Right atrium auricular region (tissue), 2 donors: ENCODE results near the gene RUFY3. TPM values are rescaled to one million over a fixed set of nuclear protein-coding genes. Genes with fewer than 3 reads are reported as not detected.
A peak's percentile ranks its signal among the peaks of the same experiment; 100 is the strongest.

ENCODE experiments used
- DNase-seq: peaks from one replicate; pipeline ENCODE4 v3.0.0-alpha.2; 2019; ENCODE audit warnings: low spot score
- H3K27ac ChIP-seq, 2 donors: fragments of 200-600 bp; sonication (generic); 1 replicate in 1 of 2; 2 replicates in 1 of 2; pipeline ENCODE4 v1.5.1; 2016 to 2019
- H3K27me3 ChIP-seq, 2 donors: fragments of 200-600 bp; sonication (generic); one replicate each; pipeline versions ENCODE4 v1.5.1 to v1.6.0; 2017 to 2019
- H3K36me3 ChIP-seq: fragments of 200-600 bp; sonication (generic); one replicate; pipeline ENCODE4 v1.5.1; 2016
- H3K4me1 ChIP-seq, 2 donors: fragments of 200-600 bp; sonication (generic); one replicate each; pipeline versions ENCODE4 v1.5.1 to v1.6.0; 2017 to 2019
- H3K4me3 ChIP-seq, 2 donors: fragments of 200-600 bp; sonication (generic); 1 replicate in 1 of 2; 2 replicates in 1 of 2; pipeline ENCODE4 v1.5.1; 2017 to 2019; ENCODE audit warnings: mild to moderate bottlenecking in 1 of 2, moderate library complexity in 1 of 2
- H3K9me3 ChIP-seq, 2 donors: fragments of 200-600 bp; sonication (generic); one replicate each; pipeline ENCODE4 v1.5.1; 2019
- CTCF ChIP-seq, 2 donors: fragments of 200-600 bp; sonication (generic); IDR thresholded peaks; one replicate each; pipeline ENCODE4 v1.5.1; 2019; ENCODE audit warnings: antibody characterized with exemption in 2 of 2
- total RNA-seq, 2 donors: library from RNA; depleted of rRNA; stranded (reverse); fragments of >200 nt; gene quantifications; one replicate each; pipeline ENCODE4 v1.1.0, GENCODE V29; 2016

RUFY3 gene
- total RNA-seq, 2 donors from 2014 or later: 14.7 to 16.7 TPM

- Histone ChIP-seq H3K4me1 (peaks cover 0 to 26% of the 10 kb centered on the region in 2 donors), H3K9me3 (no peaks in the 10 kb centered on the region), H3K27ac (peak overlapping the region; percentile 95 to 96), H3K27me3 (no peaks in the 10 kb centered on the region), H3K4me3 (peak overlapping the region; percentile 84 to 91), H3K36me3 (no peaks in the 10 kb centered on the region)
- TF ChIP-seq CTCF (IDR thresholded peaks at IDR 0.05): peak; percentile 13 to 65
- DNase-seq: peak; percentile 74
Observed at GRCh38 chr4:70704215-70704930, 17.4 kb upstream of the RUFY3 start.

- no peak for TF ChIP-seq CTCF (IDR thresholded peaks at IDR 0.05)
- Histone ChIP-seq H3K4me3 (peak overlapping the region; percentile 84 to 91), H3K27me3 (no peaks in the 10 kb centered on the region), H3K27ac (peak overlapping the region; percentile 95 to 96), H3K4me1 (peaks cover 0 to 26% of the 10 kb centered on the region in 2 donors), H3K9me3 (no peaks in the 10 kb centered on the region), H3K36me3 (no peaks in the 10 kb centered on the region)
- DNase-seq: no peak
Observed at GRCh38 chr4:70704931-70705182, 16.9 kb upstream of the RUFY3 start.

- H3K4me3 ChIP-seq: peak overlapping the region; percentile 84 to 91
- no peaks in the 10 kb centered on the region for H3K36me3 ChIP-seq
- TF ChIP-seq CTCF (IDR thresholded peaks at IDR 0.05): no peak
- H3K27me3 ChIP-seq: no peaks in the 10 kb centered on the region
- DNase-seq: peak; percentile 65
- H3K9me3 ChIP-seq: no peaks in the 10 kb centered on the region
- H3K4me1 ChIP-seq: peaks cover 0 to 26% of the 10 kb centered on the region in 2 donors
- peak overlapping the region; percentile 95 to 96 for H3K27ac ChIP-seq
Observed at GRCh38 chr4:70705183-70706043, 16.4 kb upstream of the RUFY3 start.

- H3K27ac ChIP-seq: peak overlapping the region; percentile 95 to 96
- peaks cover 0 to 26% of the 10 kb centered on the region in 2 donors for H3K4me1 ChIP-seq
Observed at GRCh38 chr4:70706044-70706461, 15.7 kb upstream of the RUFY3 start.

GRCh38 chr4:70706516-70706915 lies 15.2 kb upstream of the RUFY3 start:
- TF ChIP-seq CTCF (IDR thresholded peaks at IDR 0.05): no peak
- Histone ChIP-seq H3K9me3 (no peaks in the 10 kb centered on the region), H3K4me3 (peak overlapping the region in 1 of 2 donors; percentile 91), H3K27ac (peak overlapping the region; percentile 95 to 96), H3K36me3 (no peaks in the 10 kb centered on the region), H3K27me3 (no peaks in the 10 kb centered on the region), H3K4me1 (peaks cover 0 to 26% of the 10 kb centered on the region in 2 donors)
- DNase-seq: no peak

More at GRCh38 chr4:70706044-70706461, 15.7 kb upstream of the RUFY3 start:
- no peaks in the 10 kb centered on the region for H3K9me3 ChIP-seq
- no peaks in the 10 kb centered on the region for H3K36me3 ChIP-seq
- no peak for DNase-seq
- peak overlapping the region; percentile 84 to 91 for H3K4me3 ChIP-seq
- H3K27me3 ChIP-seq: no peaks in the 10 kb centered on the region
- no peak for TF ChIP-seq CTCF (IDR thresholded peaks at IDR 0.05)
